Endometrial microvascular endothelial cells (primary cell): Measurements from ENCODE around the gene HPS1. TPM values are rescaled to one million over a fixed set of nuclear protein-coding genes. Genes with fewer than 3 reads are reported as not detected.

Experiments used
- in situ Hi-C: cut with HindIII; loops from 2 replicates; pipeline ENCODE4 v1.10.0; 2017; ENCODE audit warnings: low sequenced_read_pairs, low pct_unique_long_range_greater_than_20kb; ENCODE audit errors: inconsistent ontology term
- total RNA-seq: library from RNA; depleted of rRNA; stranded (reverse); fragments of >200 nt; gene quantifications from one replicate; pipeline ENCODE4 v1.2.3, GENCODE V29; 2015; ENCODE audit errors: inconsistent ontology term

The HPS1 gene
- total RNA-seq, 1 donor from 2014 or later: 44.5 TPM

- in situ Hi-C loops: no loop called here
These were observed 8.0 kb downstream of the HPS1 start for GRCh38 chr10:98438715-98439114.

- in situ Hi-C loops: no loop called here
These were observed 10.0 kb downstream of the HPS1 start for GRCh38 chr10:98436704-98437103.

- in situ Hi-C loops: no loop called here
These were observed 11.6 kb downstream of the HPS1 start for GRCh38 chr10:98435178-98435577.

GRCh38 chr10:98433881-98434732 is 12.6 kb downstream of the HPS1 start:
- in situ Hi-C loops: no loop called here

GRCh38 chr10:98433371-98433770 is 13.4 kb downstream of the HPS1 start:
- in situ Hi-C loops: no loop called here

- in situ Hi-C loops: no loop called here
These were observed 14.4 kb downstream of the HPS1 start for GRCh38 chr10:98432330-98432729.

GRCh38 chr10:98431016-98431415 is 15.7 kb downstream of the HPS1 start:
- in situ Hi-C loops: no loop called here

- in situ Hi-C loops: no loop called here
These were observed 16.3 kb downstream of the HPS1 start for GRCh38 chr10:98430427-98430826.

- in situ Hi-C loops: no loop called here
These were observed 17.2 kb downstream of the HPS1 start for GRCh38 chr10:98429320-98430072.

- in situ Hi-C loops: no loop called here
These were observed 19.7 kb downstream of the HPS1 start for GRCh38 chr10:98427011-98427515.

- in situ Hi-C loops: no loop called here
These were observed 21.0 kb downstream of the HPS1 start for GRCh38 chr10:98425511-98426352.

- in situ Hi-C loops: no loop called here
These were observed 22.2 kb downstream of the HPS1 start for GRCh38 chr10:98424295-98425254.

- in situ Hi-C loops: no loop called here
These were observed 23.0 kb downstream of the HPS1 start for GRCh38 chr10:98423691-98424120.

- in situ Hi-C loops: no loop called here
These were observed 24.6 kb downstream of the HPS1 start for GRCh38 chr10:98422182-98422581.

- in situ Hi-C loops: no loop called here
These were observed 25.9 kb downstream of the HPS1 start for GRCh38 chr10:98420786-98421185.

GRCh38 chr10:98419469-98420261 is 27.1 kb downstream of the HPS1 start:
- in situ Hi-C loops: no loop called here
